Prostate gland (tissue), 2 donors: ENCODE data around the gene ZNF219. TPM values are rescaled to one million over a fixed set of nuclear protein-coding genes. Genes with fewer than 3 reads are reported as not detected.
A peak's percentile ranks its signal among the peaks of the same experiment; 100 is the strongest.

ENCODE experiments used
- DNase-seq: peaks from one replicate; pipeline ENCODE4 v3.0.0-alpha.2; 2019; ENCODE audit warnings: low spot score
- H3K27ac ChIP-seq, 2 donors: fragments of 200-600 bp; sonication (generic); 2 replicates each; pipeline ENCODE4 v1.5.1; 2017 to 2019
- H3K27me3 ChIP-seq: fragments of 200-600 bp; sonication (generic); replicated peaks from 2 replicates; pipeline ENCODE4 v1.5.1; 2019; ENCODE audit not compliant: insufficient read depth
- H3K36me3 ChIP-seq, 2 donors: fragments of 200-600 bp; sonication (generic); 1 replicate in 1 of 2; 2 replicates in 1 of 2; pipeline versions ENCODE4 v1.5.1 to v1.8.1; 2017 to 2019
- H3K4me1 ChIP-seq: fragments of 200-600 bp; sonication (generic); replicated peaks from 2 replicates; pipeline ENCODE4 v1.5.1; 2019
- H3K4me3 ChIP-seq, 2 donors: fragments of 200-600 bp; sonication (generic); 2 replicates each; pipeline ENCODE4 v1.5.1; 2017 to 2019
- H3K9me3 ChIP-seq: fragments of 200-600 bp; sonication (generic); 2 replicates; pipeline ENCODE4 v1.5.1; 2017
- POLR2A ChIP-seq: fragments of 450-650 bp; IDR thresholded peaks from one replicate; pipeline ENCODE4 v1.6.1; 2016; ENCODE audit warnings: antibody characterized with exemption, mild to moderate bottlenecking
- POLR2AphosphoS5 ChIP-seq: sonication (generic); formaldehyde crosslinking; IDR thresholded peaks from one replicate; pipeline ENCODE4 v1.6.1; 2017; ENCODE audit warnings: antibody characterized with exemption
- WGBS: methylation state at CpG from one replicate; pipeline ENCODE4 v1.1.5; 2018; 5-methylcytosine and 5-hydroxymethylcytosine counted together
- intact Hi-C: fragments of 100-400 bp; cut with DNase I; formaldehyde crosslinking; loops from one replicate; pipeline ENCODE4 v1.14.2; 2022
- small RNA-seq, 2 donors: library from RNA; depleted of rRNA; stranded (forward); fragments of <200 nt; gene quantifications; one replicate each; pipeline ENCODE3, GENCODE V24; 2016
- total RNA-seq, 2 donors: library from RNA; depleted of rRNA; stranded (reverse); fragments of >200 nt; gene quantifications; one replicate each; pipeline ENCODE4 v1.1.0, GENCODE V29; 2016
- TF ChIP-seq, protein P1 (sequence below), 4 experiments: fragments of 200-600 bp in 2 of 4; fragments of 450-650 bp in 2 of 4; sonication (generic) in 2 of 4; IDR thresholded peaks; 1 replicate in 3 of 4; 2 replicates in 1 of 4; pipeline ENCODE4 v1.5.1; 2016 to 2019; ENCODE audit warnings: antibody characterized with exemption in 4 of 4, mild to moderate bottlenecking in 2 of 4, moderate library complexity in 2 of 4

Gene ZNF219
- total RNA-seq, 2 donors from 2014 or later: 56.8 to 89.8 TPM

- intact Hi-C loops: loop anchor here (2.0 to 10.0 kb wide), 2 partner anchors 26 to 186 kb away; no protein-coding TSS in a partner anchor
- H3K4me3 ChIP-seq: no peak overlapping the region
- no peak for DNase-seq
- no peaks in the 10 kb centered on the region for H3K9me3 ChIP-seq
- TF ChIP-seq POLR2A (no peak), POLR2AphosphoS5 (no peak)
- TF ChIP-seq, protein P1, sequence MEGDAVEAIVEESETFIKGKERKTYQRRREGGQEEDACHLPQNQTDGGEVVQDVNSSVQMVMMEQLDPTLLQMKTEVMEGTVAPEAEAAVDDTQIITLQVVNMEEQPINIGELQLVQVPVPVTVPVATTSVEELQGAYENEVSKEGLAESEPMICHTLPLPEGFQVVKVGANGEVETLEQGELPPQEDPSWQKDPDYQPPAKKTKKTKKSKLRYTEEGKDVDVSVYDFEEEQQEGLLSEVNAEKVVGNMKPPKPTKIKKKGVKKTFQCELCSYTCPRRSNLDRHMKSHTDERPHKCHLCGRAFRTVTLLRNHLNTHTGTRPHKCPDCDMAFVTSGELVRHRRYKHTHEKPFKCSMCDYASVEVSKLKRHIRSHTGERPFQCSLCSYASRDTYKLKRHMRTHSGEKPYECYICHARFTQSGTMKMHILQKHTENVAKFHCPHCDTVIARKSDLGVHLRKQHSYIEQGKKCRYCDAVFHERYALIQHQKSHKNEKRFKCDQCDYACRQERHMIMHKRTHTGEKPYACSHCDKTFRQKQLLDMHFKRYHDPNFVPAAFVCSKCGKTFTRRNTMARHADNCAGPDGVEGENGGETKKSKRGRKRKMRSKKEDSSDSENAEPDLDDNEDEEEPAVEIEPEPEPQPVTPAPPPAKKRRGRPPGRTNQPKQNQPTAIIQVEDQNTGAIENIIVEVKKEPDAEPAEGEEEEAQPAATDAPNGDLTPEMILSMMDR (IDR thresholded peaks at IDR 0.05): no peak
- H3K36me3 ChIP-seq: no peaks in the 10 kb centered on the region
- H3K27me3 ChIP-seq: no peaks in the 10 kb centered on the region
- 64% methylated on average over 8 of the region's 8 CpGs for WGBS
- peak overlapping the region in 1 of 2 donors; percentile 80 for H3K27ac ChIP-seq
- peaks cover 14% of the 10 kb centered on the region for H3K4me1 ChIP-seq
These were observed 58.0 kb downstream of the ZNF219 start for GRCh38 chr14:21040370-21040925.

Small RNAs within 50 kb of the gene (small RNA-seq; reads per million reads assigned to genes)
- 0 reads per million in 2 donors for gene RNU6-252P

Other genes starting within 250 kb of the ZNF219 start
- gene RNASE3, start 207.3 kb downstream of the ZNF219 start, total RNA-seq: not detected
- under 1 TPM; 0.46 to 0.91 TPM for gene RNASE2, start 143.2 kb downstream of the ZNF219 start, total RNA-seq
- gene METTL17, start 108.7 kb downstream of the ZNF219 start, total RNA-seq: 10 to 100 TPM; 60.3 to 74.5 TPM
- gene SLC39A2, start 99.4 kb downstream of the ZNF219 start, total RNA-seq: 10 to 100 TPM in 1 of 2 donors, 1 to 10 TPM in 1; 1.7 to 20.1 TPM
- gene NDRG2, start 73.6 kb downstream of the ZNF219 start, total RNA-seq: 100 to 1,000 TPM; 230 to 304 TPM
- 1 to 10 TPM in 1 of 2 donors, not detected in 1; 9.4 TPM for gene TPPP2, start 68.4 kb downstream of the ZNF219 start, total RNA-seq
- gene RNASE13, start 63.8 kb downstream of the ZNF219 start, total RNA-seq: under 1 TPM in 1 of 2 donors, not detected in 1; 0.57 TPM
- gene RNASE7, start 56.3 kb downstream of the ZNF219 start, total RNA-seq: under 1 TPM in 1 of 2 donors, not detected in 1; 0.74 TPM
- not detected for gene RNASE8, start 40.8 kb downstream of the ZNF219 start, total RNA-seq
- gene ARHGEF40, start 28.4 kb downstream of the ZNF219 start, total RNA-seq: 10 to 100 TPM; 12.4 to 37.7 TPM
- gene TMEM253, start 2.4 kb upstream of the ZNF219 start, total RNA-seq: not detected
- not detected for gene OR5AU1, start 57.4 kb upstream of the ZNF219 start, total RNA-seq
- 100 to 1,000 TPM; 411 to 423 TPM for gene HNRNPC, start 170.8 kb upstream of the ZNF219 start, total RNA-seq
- 1 to 10 TPM in 1 of 2 donors, under 1 TPM in 1; 0.09 to 6.8 TPM for gene RPGRIP1, start 181.4 kb upstream of the ZNF219 start, total RNA-seq